ENCODE data around the gene PHYKPL.

The PHYKPL gene

GRCh38 chr5:178237431-178238312 is 5.1 kb upstream of the PHYKPL start:
- TF ChIP-seq GATA2 (IDR thresholded peaks at IDR 0.05; ENCODE audit: low read depth, low read length), result no peak
- TF ChIP-seq GATA3 (IDR thresholded peaks at IDR 0.05; ENCODE audit: low read depth, low read length), result no peak

DNA sequence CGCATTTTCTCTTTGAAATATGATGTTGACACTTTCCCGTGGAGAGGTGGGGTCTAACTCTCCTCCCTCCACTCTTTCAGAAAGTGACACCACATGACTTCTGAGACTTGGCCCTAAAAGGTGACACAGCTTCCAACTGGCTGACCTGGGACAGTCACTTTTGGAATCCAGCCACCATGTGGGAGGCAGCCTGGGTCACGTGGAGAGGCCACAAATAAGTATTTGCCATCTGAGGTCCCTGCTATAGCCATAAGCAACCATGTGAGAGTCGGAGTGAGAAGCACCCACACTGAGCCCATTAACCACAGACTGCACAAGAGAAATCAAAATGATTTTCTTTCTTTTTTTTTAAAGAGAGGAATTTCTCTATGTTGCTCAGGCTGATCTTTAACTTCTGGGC is 4.1 kb upstream of the PHYKPL start:
- TF ChIP-seq GATA3 (IDR thresholded peaks at IDR 0.05; ENCODE audit: low read depth, low read length) (no peak), GATA2 (IDR thresholded peaks at IDR 0.05; ENCODE audit: low read depth, low read length) (no peak)

GRCh38 chr5:178236126-178236525 is 3.5 kb upstream of the PHYKPL start:
- no peak for TF ChIP-seq GATA2 (IDR thresholded peaks at IDR 0.05; ENCODE audit: low read depth, low read length)
- TF ChIP-seq GATA3 (IDR thresholded peaks at IDR 0.05; ENCODE audit: low read depth, low read length), result no peak

GRCh38 chr5:178235588-178235974 is 3.0 kb upstream of the PHYKPL start:
- TF ChIP-seq GATA2 (IDR thresholded peaks at IDR 0.05; ENCODE audit: low read depth, low read length), result no peak
- TF ChIP-seq GATA3 (IDR thresholded peaks at IDR 0.05; ENCODE audit: low read depth, low read length), result no peak

DNA sequence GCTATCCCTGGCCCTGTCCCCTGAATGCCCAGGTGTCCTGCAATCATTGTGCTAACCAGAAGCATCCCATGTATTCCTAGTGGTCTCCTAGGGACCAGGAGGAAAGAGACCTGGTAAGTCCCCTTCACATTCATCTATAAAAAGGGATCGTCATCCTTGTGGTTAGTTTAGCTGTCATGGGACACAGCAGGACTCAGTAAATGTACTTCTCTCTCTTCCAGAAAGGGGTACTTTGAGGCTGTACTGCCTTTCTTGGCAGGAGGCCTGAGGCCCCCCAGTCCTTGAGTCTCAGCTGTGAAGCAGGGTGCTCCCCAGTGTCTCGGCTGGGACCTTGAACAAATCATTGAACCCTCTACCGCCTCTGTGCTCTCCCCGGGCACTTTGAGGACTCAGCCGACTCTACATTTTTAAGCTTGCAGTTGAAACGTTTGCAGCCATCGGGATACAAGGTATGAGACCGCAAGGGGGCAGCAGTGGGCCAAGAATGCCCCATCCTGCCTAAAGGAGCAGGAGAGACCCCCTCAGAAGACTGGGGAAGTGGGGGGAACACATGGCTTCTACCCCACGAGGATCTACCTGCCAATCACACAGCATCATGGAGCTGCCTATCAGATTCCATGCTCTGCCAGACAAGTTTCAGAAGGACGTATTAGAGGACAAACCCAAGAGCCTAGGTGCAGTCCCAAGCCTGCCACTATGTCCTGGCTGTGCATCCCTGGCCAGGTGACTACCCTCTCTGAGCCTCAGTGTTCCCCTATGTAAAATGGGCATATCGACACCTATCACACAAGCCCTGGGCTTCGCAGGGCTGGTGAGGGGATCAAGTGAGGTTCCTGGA is 2.4 kb upstream of the PHYKPL start:
- TF ChIP-seq GATA2 (IDR thresholded peaks at IDR 0.05; ENCODE audit: low read depth, low read length), result no peak
- no peak for TF ChIP-seq GATA3 (IDR thresholded peaks at IDR 0.05; ENCODE audit: low read depth, low read length)

DNA sequence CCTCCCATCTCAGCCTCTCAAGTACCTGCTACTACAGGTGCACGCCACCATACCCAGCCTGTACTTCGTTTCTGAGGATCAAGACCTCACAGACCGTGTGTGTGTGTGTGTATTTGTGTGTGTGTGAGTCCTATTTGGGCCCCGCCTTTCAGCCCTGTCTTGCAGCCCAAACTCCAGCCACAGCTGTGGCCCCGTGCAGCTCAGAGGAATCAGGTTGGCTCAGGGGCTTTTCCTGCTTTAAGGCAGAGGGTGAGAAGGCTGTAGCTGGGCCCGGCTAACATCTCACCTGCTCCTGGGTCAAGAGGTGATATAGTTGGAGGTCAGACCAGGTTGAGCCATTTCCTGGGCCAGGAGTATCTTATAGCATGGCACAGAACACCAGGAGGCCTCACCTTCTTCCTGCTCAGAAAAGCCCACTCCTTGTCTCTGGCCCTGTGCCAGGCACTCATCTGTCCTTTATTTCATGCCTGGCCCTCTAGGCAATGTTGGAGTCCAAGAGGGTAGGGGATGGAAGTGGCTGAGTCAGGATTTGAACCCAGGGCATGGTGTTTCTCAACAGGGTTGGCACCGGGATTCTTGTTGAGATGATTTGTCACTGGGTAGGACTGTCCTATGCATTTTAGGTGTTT is 1.6 kb upstream of the PHYKPL start:
- TF ChIP-seq GATA2 (IDR thresholded peaks at IDR 0.05; ENCODE audit: low read depth, low read length) (no peak), GATA3 (IDR thresholded peaks at IDR 0.05; ENCODE audit: low read depth, low read length) (no peak)

DNA sequence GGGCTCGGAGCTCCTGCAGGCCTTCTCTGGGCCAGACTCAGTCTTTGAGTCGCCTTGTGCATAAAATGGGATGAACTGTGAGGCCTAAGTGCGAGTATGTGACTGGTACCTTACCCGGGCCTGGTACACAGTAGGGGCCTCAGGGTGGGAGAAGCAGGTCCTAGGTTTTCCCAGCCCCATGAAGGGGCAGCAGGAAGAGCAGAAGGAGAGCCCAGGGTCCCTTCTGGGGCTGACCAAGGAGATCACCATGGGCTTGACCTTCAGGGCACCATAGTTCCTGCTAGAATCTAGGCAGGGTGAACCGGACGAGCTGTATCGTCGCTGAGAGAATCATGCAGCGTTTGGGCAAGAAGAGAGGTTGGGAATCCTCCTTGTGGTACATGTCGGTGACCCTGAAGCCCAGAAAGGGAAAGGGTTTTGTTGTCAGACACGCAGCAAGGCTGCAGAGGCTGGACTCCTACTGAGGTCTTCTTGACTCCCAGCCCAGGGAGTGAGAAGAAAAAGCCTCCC is 373 bp upstream of the PHYKPL start:
- TF ChIP-seq GATA2 (IDR thresholded peaks at IDR 0.05; ENCODE audit: low read depth, low read length) (no peak), GATA3 (IDR thresholded peaks at IDR 0.05; ENCODE audit: low read depth, low read length) (no peak)

DNA sequence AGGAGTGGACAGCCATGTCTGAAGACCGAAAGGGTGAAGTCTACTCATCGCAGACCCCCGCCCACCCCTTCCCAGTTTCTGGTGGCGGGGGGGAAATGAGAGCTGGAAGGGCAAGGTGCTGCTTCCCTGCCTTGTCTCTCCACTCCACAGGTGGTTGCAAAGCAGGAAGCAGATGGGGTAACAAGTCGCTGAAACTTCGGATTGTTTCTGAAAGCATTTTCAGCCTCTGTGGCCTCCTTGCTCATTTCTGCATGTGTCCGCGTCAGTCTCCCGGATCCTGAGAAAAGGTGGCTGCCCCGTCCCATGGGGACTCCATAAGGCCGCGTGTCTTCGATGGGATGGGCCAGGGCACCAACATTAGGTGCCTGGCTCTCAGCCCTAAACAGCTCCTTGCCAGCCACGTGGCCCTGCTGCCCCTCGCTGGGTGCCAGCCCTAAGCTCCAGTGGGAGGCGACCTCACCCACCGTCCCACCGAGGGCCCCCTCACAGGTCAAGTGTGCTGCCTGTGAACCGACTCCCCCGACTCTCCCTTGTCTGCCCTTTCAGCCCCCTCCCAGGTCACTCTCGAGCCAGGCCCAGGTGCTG is 971 bp downstream of the PHYKPL start:
- TF ChIP-seq GATA3 (IDR thresholded peaks at IDR 0.05; ENCODE audit: low read depth, low read length), result no peak
- no peak for TF ChIP-seq GATA2 (IDR thresholded peaks at IDR 0.05; ENCODE audit: low read depth, low read length)

GRCh38 chr5:178230879-178231538 is 1.6 kb downstream of the PHYKPL start:
- TF ChIP-seq GATA3 (IDR thresholded peaks at IDR 0.05; ENCODE audit: low read depth, low read length), result no peak
- no peak for TF ChIP-seq GATA2 (IDR thresholded peaks at IDR 0.05; ENCODE audit: low read depth, low read length)

DNA sequence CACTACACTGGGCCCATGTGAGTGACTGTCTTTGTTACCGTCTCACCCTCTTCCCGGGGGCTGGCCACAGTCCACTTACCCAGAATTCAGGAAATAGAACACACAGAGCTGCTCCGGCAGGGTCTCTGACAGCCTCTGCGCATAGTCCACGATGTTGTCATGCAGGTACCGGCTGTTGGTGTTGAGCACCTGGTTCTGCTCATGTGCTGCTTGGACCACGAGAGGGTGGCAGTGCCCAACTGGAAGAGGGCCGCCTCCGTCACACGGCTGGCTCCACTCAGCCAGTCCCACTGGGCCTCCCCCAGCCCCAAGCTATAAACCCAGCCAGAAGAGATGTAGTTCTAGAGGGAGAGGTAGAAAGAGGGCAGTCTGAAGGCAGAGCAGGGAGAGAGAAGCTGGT is 2.7 kb downstream of the PHYKPL start:
- TF ChIP-seq GATA2 (IDR thresholded peaks at IDR 0.05; ENCODE audit: low read depth, low read length), result no peak
- TF ChIP-seq GATA3 (IDR thresholded peaks at IDR 0.05; ENCODE audit: low read depth, low read length), result no peak

GRCh38 chr5:178228609-178229008 is 4.0 kb downstream of the PHYKPL start:
- TF ChIP-seq GATA3 (IDR thresholded peaks at IDR 0.05; ENCODE audit: low read depth, low read length) (no peak), GATA2 (IDR thresholded peaks at IDR 0.05; ENCODE audit: low read depth, low read length) (no peak)

DNA sequence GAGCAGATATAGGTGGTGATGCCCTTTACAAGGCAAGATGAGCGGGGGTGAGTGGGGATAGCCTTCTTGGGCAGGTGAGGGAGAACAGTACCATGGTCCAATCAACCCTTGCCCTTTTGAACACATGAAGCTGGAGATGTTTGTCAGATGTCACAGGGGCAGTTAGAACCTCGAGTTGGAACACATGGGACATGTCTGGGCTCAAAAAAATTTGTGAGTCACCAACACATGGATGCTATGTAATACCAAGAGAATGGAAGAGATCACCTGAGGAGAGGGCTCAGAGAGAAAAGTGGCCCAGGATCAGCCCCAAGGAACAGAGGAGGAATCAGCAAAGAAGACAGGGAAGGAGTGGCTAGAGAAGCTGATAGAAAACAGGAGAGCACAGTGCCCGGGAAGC is 4.7 kb downstream of the PHYKPL start:
- TF ChIP-seq GATA2 (IDR thresholded peaks at IDR 0.05; ENCODE audit: low read depth, low read length) (no peak), GATA3 (IDR thresholded peaks at IDR 0.05; ENCODE audit: low read depth, low read length) (no peak)

- no peak for TF ChIP-seq GATA2 (IDR thresholded peaks at IDR 0.05; ENCODE audit: low read depth, low read length)
- no peak for TF ChIP-seq GATA3 (IDR thresholded peaks at IDR 0.05; ENCODE audit: low read depth, low read length)
Measured at GRCh38 chr5:178227138-178227659, 5.4 kb downstream of the PHYKPL start.

Measured in SH-SY5Y (cell line).